K562 (cell line): ENCODE measurements around the gene CACNG3. TPM values are rescaled to one million over a fixed set of nuclear protein-coding genes. Genes with fewer than 3 reads are reported as not detected.

Source experiments
- ATAC-seq: fragments of 200-7000 bp; cut with Tn5 transposase; 3 replicates; pipeline ENCODE4 v1.9.1; 2020; ENCODE audit warnings: moderate library complexity
- BruUV-seq: library from RNA; stranded (reverse); fragments of 400-500 nt; replicated peaks from 2 replicates; lab custom pipeline; 2021; lab: Mats Ljungman, UMichigan
- CTCF ChIA-PET: fragments of 300-600 bp; formaldehyde crosslinking; extraction: SDS; loops from one replicate; lab custom pipeline; 2021; ENCODE audit warnings: low intra/inter-chr PET ratio; lab: Yijun Ruan, JAX
- POLR2A ChIA-PET: fragments of 300-600, 350-650 bp; sonication (Branson Sonifier 250); formaldehyde crosslinking; extraction: SDS; loops from one replicate; lab custom pipeline; 2021; ENCODE audit warnings: antibody characterized with exemption, inconsistent platforms; lab: Yijun Ruan, JAX
- DNase-seq, 4 experiments: peaks; one replicate each; pipeline versions ENCODE4 v3.0.0 to v3.0.0-alpha.2; 2011 to 2018; ENCODE audit warnings: low spot score in 3 of 4, mixed read lengths in 3 of 4; ENCODE audit errors: extremely low read depth in 1 of 4
- FAIRE-seq: peaks from 2 replicates; lab custom pipeline; 2011; peaks lifted over from hg19 to GRCh38; lab: Jason Lieb, UNC
- H2AFZ ChIP-seq: 2 replicates; pipeline ENCODE4 v1.6.0; 2011; ENCODE audit warnings: low read depth, low read length, control low read depth, inconsistent platforms
- H3K27ac ChIP-seq: fragments of 200-600 bp; 3 replicates; pipeline ENCODE4 v1.8.0; 2011; ENCODE audit warnings: low read depth, mild to moderate bottlenecking, control low read depth, inconsistent platforms, low read length, moderate library complexity, mixed read lengths; ENCODE audit errors: extremely low read depth
- H3K27me3 ChIP-seq, 2 experiments: fragments of 300-600 bp in 1 of 2; 2 replicates in 1 of 2; 3 replicates in 1 of 2; pipeline versions ENCODE4 v1.6.0 to v1.8.0; 2011; ENCODE audit warnings: inconsistent platforms in 2 of 2, low read length in 2 of 2, mild to moderate bottlenecking in 1 of 2, mixed read lengths in 1 of 2, moderate library complexity in 1 of 2; ENCODE audit not compliant: control insufficient read depth in 2 of 2, insufficient read depth in 2 of 2
- H3K36me3 ChIP-seq: fragments of 300-600 bp; 3 replicates; pipeline ENCODE4 v1.8.0; 2011; ENCODE audit warnings: mild to moderate bottlenecking, low read length, inconsistent platforms; ENCODE audit not compliant: control insufficient read depth, insufficient read depth
- H3K4me1 ChIP-seq, 2 experiments: fragments of 200-600 bp in 1 of 2; replicated peaks in 1 of 2; 2 replicates in 1 of 2; 3 replicates in 1 of 2; pipeline versions ENCODE4 v1.5.1 to v1.8.0; 2011; ENCODE audit warnings: inconsistent platforms in 2 of 2, low read length in 2 of 2, mild to moderate bottlenecking in 1 of 2, mixed read lengths in 1 of 2, moderate library complexity in 1 of 2; ENCODE audit not compliant: control insufficient read depth in 2 of 2, insufficient read depth in 2 of 2
- H3K4me2 ChIP-seq: 2 replicates; pipeline ENCODE4 v1.6.1; 2011; ENCODE audit warnings: low read length, control low read depth, inconsistent platforms, mixed read lengths; ENCODE audit not compliant: insufficient read depth
- H3K4me3 ChIP-seq: fragments of 200-600 bp; sonication (generic), shearing (Covaris generic); 2 replicates; pipeline ENCODE4 v1.5.1; 2016; ENCODE audit warnings: control low read depth, inconsistent platforms
- H3K79me2 ChIP-seq: fragments of 200-600 bp; 3 replicates; pipeline ENCODE4 v1.8.0; 2011; ENCODE audit warnings: low read length, inconsistent platforms; ENCODE audit not compliant: control insufficient read depth, insufficient read depth
- H3K9ac ChIP-seq, 2 experiments: 2 replicates each; pipeline versions ENCODE4 v1.6.0 to v1.6.1; 2011; ENCODE audit warnings: low read depth in 2 of 2, low read length in 2 of 2, control low read depth in 1 of 2, inconsistent platforms in 1 of 2, mild to moderate bottlenecking in 1 of 2, mixed read lengths in 1 of 2; ENCODE audit not compliant: insufficient read depth in 1 of 2
- H3K9me1 ChIP-seq: one replicate; pipeline ENCODE4 v1.6.0; 2011; ENCODE audit warnings: inconsistent platforms, mild to moderate bottlenecking, low read length, moderate library complexity; ENCODE audit not compliant: control insufficient read depth, insufficient read depth
- H3K9me3 ChIP-seq: replicated peaks from 2 replicates; pipeline ENCODE4 v1.5.1; 2011; ENCODE audit warnings: low read depth, low read length, inconsistent platforms; ENCODE audit not compliant: control insufficient read depth, insufficient read depth
- H4K20me1 ChIP-seq: replicated peaks from 2 replicates; pipeline ENCODE4 v1.6.1; 2011; ENCODE audit warnings: low read length, inconsistent platforms, mixed read lengths; ENCODE audit not compliant: control insufficient read depth, insufficient read depth
- MCM2 ChIP-seq: fragments of 450-650 bp; IDR thresholded peaks from 2 replicates; pipeline ENCODE4 v1.6.1; 2017; ENCODE audit warnings: low read depth, mild to moderate bottlenecking
- NR1H2 ChIP-seq: sonication (generic); formaldehyde crosslinking; IDR thresholded peaks from 2 replicates; pipeline ENCODE4 v1.4.0; 2020; ENCODE audit warnings: mild to moderate bottlenecking, missing genetic modification reagents
- SMC3 ChIP-seq: conservative IDR thresholded peaks from 2 replicates; pipeline ENCODE4 v1.6.1; 2011; ENCODE audit warnings: low read depth, low read length, improper control_type of control experiment; ENCODE audit not compliant: insufficient read depth
- TCFL5 ChIP-seq: fragments of 250-450 bp; sonication (Bioruptor Pico); conservative IDR thresholded peaks from 2 replicates; pipeline ENCODE4 v1.6.1; 2021; ENCODE audit warnings: mild to moderate bottlenecking, moderate library complexity, matching md5 sums
- XRCC4 ChIP-seq: IDR thresholded peaks from one replicate; pipeline ENCODE4 v1.6.1; 2011; ENCODE audit not compliant: insufficient read depth, insufficient read length; ENCODE audit errors: extremely low read depth
- WGBS: fragments of 100-300 bp; shearing (Covaris generic); methylation state at CpG from one replicate; pipeline ENCODE4 v1.1.6; 2016; ENCODE audit warnings: low coverage, mixed read lengths; ENCODE audit not compliant: insufficient coverage; ENCODE audit errors: missing lambda C conversion rate; 5-methylcytosine and 5-hydroxymethylcytosine counted together
- in situ Hi-C: fragments of 300-500 bp; cut with MboI; formaldehyde crosslinking; loops from 4 replicates; pipeline ENCODE4 v1.15.0; 2018; ENCODE audit warnings: inconsistent platforms, mixed read lengths
- intact Hi-C: fragments of 100-400 bp; cut with micrococcal nuclease; formaldehyde crosslinking; loops from 2 replicates; pipeline ENCODE4 v1.14.2; 2022
- polyA plus RNA-seq, 8 experiments: library from polyadenylated mRNA; depleted of rRNA in 4 of 8; stranded (reverse) in 5 of 8; unstranded in 3 of 8; fragments of >200 nt; fragmentation: Nextera tagmentation in 2 of 8; fragmentation: Illumina TruSeq in 1 of 8; extraction: Ambion mirVana in 2 of 8; extraction: Trizol in 1 of 8; gene quantifications; 2 replicates each; pipeline versions ENCODE4 v1.2.1 to v1.2.3, GENCODE V29; 2011 to 2014; ENCODE audit warnings: inconsistent platforms in 1 of 8, missing spikeins in 1 of 8
- total RNA-seq, 7 experiments: library from RNA; depleted of rRNA in 6 of 7; stranded (reverse); fragments of >200 nt in 6 of 7; fragmentation: Illumina TruSeq in 2 of 7; extraction: Trizol in 2 of 7; gene quantifications; 2 replicates each; pipeline versions ENCODE4 v1.2.1 to v1.2.3, GENCODE V29; 2011 to 2021; ENCODE audit warnings: low replicate concordance in 1 of 7
- TF ChIP-seq, protein P1 (sequence below): fragments of 450-650 bp; IDR thresholded peaks from 2 replicates; pipeline ENCODE4 v1.6.1; 2017; ENCODE audit warnings: mild to moderate bottlenecking, moderate library complexity

CACNG3 gene
- total and polyA plus RNA-seq, 9 of the 15 experiments (the other 6 are each of a cell fraction or from before 2014, with no cell fraction given) = not detected

- TF ChIP-seq XRCC4 = no peak
- TF ChIP-seq, protein P1, sequence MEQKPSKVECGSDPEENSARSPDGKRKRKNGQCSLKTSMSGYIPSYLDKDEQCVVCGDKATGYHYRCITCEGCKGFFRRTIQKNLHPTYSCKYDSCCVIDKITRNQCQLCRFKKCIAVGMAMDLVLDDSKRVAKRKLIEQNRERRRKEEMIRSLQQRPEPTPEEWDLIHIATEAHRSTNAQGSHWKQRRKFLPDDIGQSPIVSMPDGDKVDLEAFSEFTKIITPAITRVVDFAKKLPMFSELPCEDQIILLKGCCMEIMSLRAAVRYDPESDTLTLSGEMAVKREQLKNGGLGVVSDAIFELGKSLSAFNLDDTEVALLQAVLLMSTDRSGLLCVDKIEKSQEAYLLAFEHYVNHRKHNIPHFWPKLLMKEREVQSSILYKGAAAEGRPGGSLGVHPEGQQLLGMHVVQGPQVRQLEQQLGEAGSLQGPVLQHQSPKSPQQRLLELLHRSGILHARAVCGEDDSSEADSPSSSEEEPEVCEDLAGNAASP = no peak
- no peak for TF ChIP-seq NR1H2 (CRISPR knock-in tag)
- TF ChIP-seq MCM2 = no peak
- TF ChIP-seq TCFL5 (CRISPR knock-in tag) = no peak
- no peak for TF ChIP-seq SMC3
- BruUV-seq = no TSS peak
- ATAC-seq (no peak), DNase-seq (no peak), FAIRE-seq (no peak)
- no peaks in the 10 kb centered on the region for H3K4me1 ChIP-seq
- H4K20me1 ChIP-seq = peaks cover 3% of the 10 kb centered on the region; the same call in 1 of the 2 replicates
- peaks cover 17 to 33% of the 10 kb centered on the region in 2 experiments for H3K27me3 ChIP-seq
- in situ Hi-C loops = no loop called here
- H3K4me3 ChIP-seq = no peak overlapping the region
- CTCF ChIA-PET = no interaction called here
- H3K9ac ChIP-seq = no peak overlapping the region
- intact Hi-C loops = no loop called here
- H3K27ac ChIP-seq = no peak overlapping the region
- H3K4me2 ChIP-seq = no peak overlapping the region
- 0% methylated on average over 10 of the region's 10 CpGs for WGBS
- H3K9me1 ChIP-seq = no peaks in the 10 kb centered on the region
- H3K79me2 ChIP-seq = no peaks in the 10 kb centered on the region
- no peaks in the 10 kb centered on the region for H3K9me3 ChIP-seq
- no peak overlapping the region for H2AFZ ChIP-seq
- no peaks in the 10 kb centered on the region for H3K36me3 ChIP-seq
- POLR2A ChIA-PET = interaction anchor here (0.6 kb wide), 1 partner anchor 98 kb away, joined by 3 read pairs; no protein-coding TSS in a partner anchor
These were observed 66.0 kb downstream of the CACNG3 start for GRCh38 chr16:24322106-24322505.
